Right atrium auricular region (tissue), 2 donors: ENCODE results near the gene MAP2K7. TPM values are rescaled to one million over a fixed set of nuclear protein-coding genes. Genes with fewer than 3 reads are reported as not detected.

Experiments
- DNase-seq: peaks from one replicate; pipeline ENCODE4 v3.0.0-alpha.2; 2019; ENCODE audit warnings: low spot score
- H3K27ac ChIP-seq, 2 donors: fragments of 200-600 bp; sonication (generic); 1 replicate in 1 of 2; 2 replicates in 1 of 2; pipeline ENCODE4 v1.5.1; 2016 to 2019
- H3K27me3 ChIP-seq, 2 donors: fragments of 200-600 bp; sonication (generic); one replicate each; pipeline versions ENCODE4 v1.5.1 to v1.6.0; 2017 to 2019
- H3K36me3 ChIP-seq: fragments of 200-600 bp; sonication (generic); one replicate; pipeline ENCODE4 v1.5.1; 2016
- H3K4me1 ChIP-seq, 2 donors: fragments of 200-600 bp; sonication (generic); one replicate each; pipeline versions ENCODE4 v1.5.1 to v1.6.0; 2017 to 2019
- H3K4me3 ChIP-seq, 2 donors: fragments of 200-600 bp; sonication (generic); 1 replicate in 1 of 2; 2 replicates in 1 of 2; pipeline ENCODE4 v1.5.1; 2017 to 2019; ENCODE audit warnings: mild to moderate bottlenecking in 1 of 2, moderate library complexity in 1 of 2
- H3K9me3 ChIP-seq, 2 donors: fragments of 200-600 bp; sonication (generic); one replicate each; pipeline ENCODE4 v1.5.1; 2019
- total RNA-seq, 2 donors: library from RNA; depleted of rRNA; stranded (reverse); fragments of >200 nt; gene quantifications; one replicate each; pipeline ENCODE4 v1.1.0, GENCODE V29; 2016
- TF ChIP-seq, protein P1 (sequence below), 2 donors: fragments of 200-600 bp; sonication (generic); IDR thresholded peaks; one replicate each; pipeline ENCODE4 v1.5.1; 2019; ENCODE audit warnings: antibody characterized with exemption in 2 of 2

Gene MAP2K7
- total RNA-seq, 2 donors from 2014 or later: 12.0 to 14.4 TPM

DNA sequence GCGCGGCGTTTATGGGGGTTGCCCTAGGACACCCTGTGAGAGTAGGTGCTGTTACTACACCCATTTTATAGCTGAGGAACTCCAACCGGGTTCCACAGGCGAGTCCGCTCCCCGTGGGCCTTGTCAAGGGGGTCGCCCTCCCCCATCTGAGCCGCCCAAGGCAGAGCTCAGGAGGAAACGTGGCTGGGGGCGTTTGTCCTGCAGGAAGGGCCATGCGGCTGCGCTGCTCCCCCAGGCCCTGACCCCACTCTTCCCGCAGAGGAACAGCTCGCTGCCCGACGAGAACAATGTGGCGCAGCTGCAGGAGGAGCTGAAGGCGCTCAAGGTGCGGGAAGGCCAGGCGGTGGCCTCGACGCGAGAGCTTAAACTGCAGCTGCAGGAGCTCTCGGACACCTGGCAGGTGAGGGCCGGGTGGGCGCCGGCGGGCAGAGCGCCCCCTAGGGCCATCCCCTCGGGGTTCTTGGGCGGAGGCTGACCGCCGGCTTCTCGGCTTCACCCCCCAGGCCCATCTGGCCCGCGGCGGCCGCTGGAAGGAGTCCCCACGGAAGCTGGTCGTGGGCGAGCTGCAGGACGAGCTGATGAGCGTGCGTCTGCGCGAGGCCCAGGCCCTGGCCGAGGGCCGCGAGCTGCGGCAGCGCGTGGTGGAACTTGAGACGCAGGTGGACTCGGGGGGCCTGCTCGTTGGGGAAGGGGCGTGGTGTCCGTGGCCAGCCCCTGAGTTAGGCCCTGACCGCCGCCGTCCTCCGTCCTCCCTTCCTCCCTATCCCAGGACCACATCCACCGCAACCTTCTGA is 41.9 kb upstream of the MAP2K7 start:
- no peak overlapping the region for H3K27ac ChIP-seq
- no peak for DNase-seq
- peaks cover 0 to 21% of the 10 kb centered on the region in 2 donors for H3K4me1 ChIP-seq
- H3K4me3 ChIP-seq: peak overlapping the region in 1 of 2 donors; percentile 27
- no peaks in the 10 kb centered on the region for H3K9me3 ChIP-seq
- TF ChIP-seq, protein P1, sequence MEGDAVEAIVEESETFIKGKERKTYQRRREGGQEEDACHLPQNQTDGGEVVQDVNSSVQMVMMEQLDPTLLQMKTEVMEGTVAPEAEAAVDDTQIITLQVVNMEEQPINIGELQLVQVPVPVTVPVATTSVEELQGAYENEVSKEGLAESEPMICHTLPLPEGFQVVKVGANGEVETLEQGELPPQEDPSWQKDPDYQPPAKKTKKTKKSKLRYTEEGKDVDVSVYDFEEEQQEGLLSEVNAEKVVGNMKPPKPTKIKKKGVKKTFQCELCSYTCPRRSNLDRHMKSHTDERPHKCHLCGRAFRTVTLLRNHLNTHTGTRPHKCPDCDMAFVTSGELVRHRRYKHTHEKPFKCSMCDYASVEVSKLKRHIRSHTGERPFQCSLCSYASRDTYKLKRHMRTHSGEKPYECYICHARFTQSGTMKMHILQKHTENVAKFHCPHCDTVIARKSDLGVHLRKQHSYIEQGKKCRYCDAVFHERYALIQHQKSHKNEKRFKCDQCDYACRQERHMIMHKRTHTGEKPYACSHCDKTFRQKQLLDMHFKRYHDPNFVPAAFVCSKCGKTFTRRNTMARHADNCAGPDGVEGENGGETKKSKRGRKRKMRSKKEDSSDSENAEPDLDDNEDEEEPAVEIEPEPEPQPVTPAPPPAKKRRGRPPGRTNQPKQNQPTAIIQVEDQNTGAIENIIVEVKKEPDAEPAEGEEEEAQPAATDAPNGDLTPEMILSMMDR (IDR thresholded peaks at IDR 0.05): no peak
- H3K27me3 ChIP-seq: no peaks in the 10 kb centered on the region
- no peaks in the 10 kb centered on the region for H3K36me3 ChIP-seq

DNA sequence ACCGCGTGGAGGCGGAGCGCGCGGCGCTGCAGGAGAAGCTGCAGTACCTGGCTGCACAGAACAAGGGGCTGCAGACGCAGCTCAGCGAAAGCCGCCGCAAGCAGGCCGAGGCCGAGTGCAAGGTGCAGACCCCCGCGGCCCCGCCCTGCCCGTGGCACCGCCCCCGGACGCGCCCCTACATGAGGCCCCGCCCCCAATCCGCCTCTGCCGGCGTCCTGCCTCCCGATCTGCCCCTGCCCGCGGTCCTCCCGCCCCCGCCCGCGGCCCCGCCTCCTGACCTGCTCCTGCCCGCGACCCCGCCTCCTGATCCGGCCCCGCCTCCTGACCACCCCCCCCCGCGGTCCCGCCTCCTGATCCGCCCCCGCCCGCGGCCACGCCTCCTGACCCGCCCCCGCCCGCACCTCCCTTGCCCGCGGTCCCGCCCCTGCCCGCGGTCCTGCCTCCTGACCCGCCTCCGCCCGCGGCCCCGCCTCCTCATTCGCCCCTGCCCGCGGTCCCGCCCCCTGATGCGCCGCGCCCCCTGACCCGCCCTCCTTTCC is 41.2 kb upstream of the MAP2K7 start:
- TF ChIP-seq, protein P1 (IDR thresholded peaks at IDR 0.05): no peak
- no peak for DNase-seq
- Histone ChIP-seq H3K36me3 (no peaks in the 10 kb centered on the region), H3K27ac (no peak overlapping the region), H3K9me3 (no peaks in the 10 kb centered on the region), H3K27me3 (no peaks in the 10 kb centered on the region), H3K4me1 (peaks cover 0 to 21% of the 10 kb centered on the region in 2 donors), H3K4me3 (peak overlapping the region in 1 of 2 donors; percentile 27)

- DNase-seq: no peak
- Histone ChIP-seq H3K27me3 (no peaks in the 10 kb centered on the region), H3K27ac (no peak overlapping the region), H3K4me1 (peaks cover 0 to 23% of the 10 kb centered on the region in 2 donors), H3K36me3 (no peaks in the 10 kb centered on the region), H3K4me3 (no peak overlapping the region), H3K9me3 (no peaks in the 10 kb centered on the region)
- TF ChIP-seq, protein P1 (IDR thresholded peaks at IDR 0.05): no peak
Observed at GRCh38 chr19:7863157-7863970, 40.3 kb upstream of the MAP2K7 start.

- H3K4me1 ChIP-seq: peaks cover 0 to 31% of the 10 kb centered on the region in 2 donors
- TF ChIP-seq, protein P1 (IDR thresholded peaks at IDR 0.05): no peak
- H3K4me3 ChIP-seq: no peak overlapping the region
- H3K36me3 ChIP-seq: no peaks in the 10 kb centered on the region
- H3K9me3 ChIP-seq: no peaks in the 10 kb centered on the region
- no peak for DNase-seq
- H3K27ac ChIP-seq: no peak overlapping the region
- no peaks in the 10 kb centered on the region for H3K27me3 ChIP-seq
Observed at GRCh38 chr19:7863971-7864689, 39.5 kb upstream of the MAP2K7 start.

DNA sequence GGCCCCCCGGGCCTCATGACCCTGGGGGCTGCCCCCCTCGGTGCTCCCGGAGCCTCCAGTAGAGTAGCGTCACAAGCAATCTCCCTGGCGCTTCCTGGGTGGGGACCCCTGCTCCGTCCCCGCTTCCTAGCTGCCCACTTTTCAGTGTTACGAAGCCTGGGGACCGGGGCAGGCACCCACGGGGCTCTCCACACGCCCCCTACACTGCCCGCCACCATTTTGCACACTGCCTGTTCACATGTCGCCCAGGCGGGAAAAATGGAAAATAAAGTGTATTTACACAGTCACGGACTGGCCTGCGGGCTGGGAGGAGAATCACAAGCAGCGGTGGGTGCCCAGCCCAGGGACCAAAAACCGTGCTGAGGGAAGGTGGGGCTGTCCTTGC is 39.0 kb upstream of the MAP2K7 start:
- no peak for DNase-seq
- Histone ChIP-seq H3K4me3 (no peak overlapping the region), H3K27ac (no peak overlapping the region), H3K9me3 (no peaks in the 10 kb centered on the region), H3K4me1 (peaks cover 0 to 37% of the 10 kb centered on the region in 2 donors), H3K36me3 (no peaks in the 10 kb centered on the region), H3K27me3 (no peaks in the 10 kb centered on the region)
- TF ChIP-seq, protein P1 (IDR thresholded peaks at IDR 0.05): no peak
